Colonic mucosa (tissue), 4 donors: Measurements from ENCODE around the gene DBF4B. TPM values are rescaled to one million over a fixed set of nuclear protein-coding genes. Genes with fewer than 3 reads are reported as not detected.
"Not testable (repeated sequence)": the region's sequence is repeated elsewhere in the genome, so short reads cannot be mapped to it uniquely, and the experiment has no call there.

Experiments used
- DNase-seq: peaks from one replicate; pipeline ENCODE4 v3.0.0-alpha.2; 2020
- H3K27ac ChIP-seq: fragments of 200-600 bp; one replicate; pipeline ENCODE4 v1.8.0; 2021
- H3K27me3 ChIP-seq: fragments of 200-600 bp; one replicate; pipeline ENCODE4 v1.8.0; 2021
- H3K36me3 ChIP-seq: fragments of 200-600 bp; one replicate; pipeline ENCODE4 v1.8.0; 2021
- H3K4me1 ChIP-seq: fragments of 200-600 bp; one replicate; pipeline ENCODE4 v1.8.0; 2021; ENCODE audit warnings: mild to moderate bottlenecking
- H3K4me3 ChIP-seq: fragments of 200-600 bp; one replicate; pipeline ENCODE4 v1.8.0; 2021
- H3K9ac ChIP-seq, 2 donors: one replicate each; pipeline ENCODE4 v1.7.0; 2013; ENCODE audit warnings: control low read depth in 2 of 2, low read depth in 2 of 2, low read length in 2 of 2
- H3K9me3 ChIP-seq: fragments of 200-600 bp; one replicate; pipeline ENCODE4 v1.8.0; 2021
- intact Hi-C: fragments of 100-400 bp; cut with DNase I; formaldehyde crosslinking; loops from one replicate; pipeline ENCODE4 v1.14.1; 2022
- total RNA-seq, 2 donors: library from RNA; stranded (reverse); fragmentation: NEBNext Ultra II Directional in 1 of 2; extraction: Animal tissue kit (Norgen Biotek cat#: 25700) in 1 of 2; gene quantifications; one replicate each; pipeline ENCODE4 v1.2.1, GENCODE V29; 2021
- TF ChIP-seq, protein P1 (sequence below): fragments of 200-600 bp; IDR thresholded peaks from one replicate; pipeline ENCODE4 v1.8.0; 2022; ENCODE audit warnings: antibody characterized with exemption, mild to moderate bottlenecking
- donor health status: healthy.
- donor health status: DM: no; HTN: no; CAD: no.
- donor health status: DM: no; HTN: no; CAD: no.

Gene DBF4B
- total RNA-seq, 2 donors from 2014 or later, result 5.6 to 14.4 TPM

DNA sequence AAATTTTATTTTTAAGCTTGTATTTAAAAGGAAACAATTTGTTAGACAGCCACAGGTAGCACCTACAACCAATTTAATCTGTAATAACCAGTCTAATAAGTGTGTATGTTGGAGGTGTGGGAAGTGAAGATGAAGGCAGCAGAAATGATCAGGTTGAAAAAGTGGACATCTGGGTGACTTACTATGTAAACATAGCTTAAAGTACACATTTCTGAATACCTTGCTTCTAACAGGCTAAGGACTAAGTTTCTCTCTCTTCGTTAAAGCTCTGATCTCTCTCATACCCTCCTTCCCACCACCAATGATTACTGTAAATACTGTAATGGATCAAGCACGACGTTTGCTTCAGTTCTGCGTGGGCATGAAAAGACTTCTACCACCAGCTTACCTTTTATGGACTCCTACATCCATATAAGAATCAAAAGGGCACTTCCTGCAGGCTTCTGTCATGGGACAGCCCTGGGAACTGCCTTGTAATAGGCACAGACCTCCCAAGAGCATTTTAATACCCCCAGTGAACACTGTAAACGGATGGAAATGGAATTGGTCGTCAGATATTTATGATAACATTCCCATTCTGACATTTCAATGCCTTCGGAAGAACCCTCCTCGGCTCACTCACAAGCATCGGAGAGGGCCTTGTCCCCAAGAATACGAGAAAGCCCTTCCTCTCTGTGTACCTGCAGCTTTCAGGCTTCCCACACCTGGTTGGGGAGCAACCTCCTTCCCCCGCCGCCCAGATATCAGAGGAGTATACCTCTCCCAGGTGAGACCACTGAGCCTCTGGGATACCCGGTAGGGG lies 19.6 kb upstream of the DBF4B start:
- peak overlapping the region; percentile 87 to 95 for H3K9ac ChIP-seq
- no peak for DNase-seq
- H3K27me3 ChIP-seq, result no peaks in the 10 kb centered on the region
- H3K36me3 ChIP-seq, result no peaks in the 10 kb centered on the region
- no peaks in the 10 kb centered on the region for H3K4me1 ChIP-seq
- TF ChIP-seq, protein P1, sequence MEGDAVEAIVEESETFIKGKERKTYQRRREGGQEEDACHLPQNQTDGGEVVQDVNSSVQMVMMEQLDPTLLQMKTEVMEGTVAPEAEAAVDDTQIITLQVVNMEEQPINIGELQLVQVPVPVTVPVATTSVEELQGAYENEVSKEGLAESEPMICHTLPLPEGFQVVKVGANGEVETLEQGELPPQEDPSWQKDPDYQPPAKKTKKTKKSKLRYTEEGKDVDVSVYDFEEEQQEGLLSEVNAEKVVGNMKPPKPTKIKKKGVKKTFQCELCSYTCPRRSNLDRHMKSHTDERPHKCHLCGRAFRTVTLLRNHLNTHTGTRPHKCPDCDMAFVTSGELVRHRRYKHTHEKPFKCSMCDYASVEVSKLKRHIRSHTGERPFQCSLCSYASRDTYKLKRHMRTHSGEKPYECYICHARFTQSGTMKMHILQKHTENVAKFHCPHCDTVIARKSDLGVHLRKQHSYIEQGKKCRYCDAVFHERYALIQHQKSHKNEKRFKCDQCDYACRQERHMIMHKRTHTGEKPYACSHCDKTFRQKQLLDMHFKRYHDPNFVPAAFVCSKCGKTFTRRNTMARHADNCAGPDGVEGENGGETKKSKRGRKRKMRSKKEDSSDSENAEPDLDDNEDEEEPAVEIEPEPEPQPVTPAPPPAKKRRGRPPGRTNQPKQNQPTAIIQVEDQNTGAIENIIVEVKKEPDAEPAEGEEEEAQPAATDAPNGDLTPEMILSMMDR, result no peak
- H3K9me3 ChIP-seq, result no peaks in the 10 kb centered on the region
- peak overlapping the region; percentile 84 for H3K4me3 ChIP-seq
- intact Hi-C loops, result no loop called here
- peak overlapping the region; percentile 68 for H3K27ac ChIP-seq

DNA sequence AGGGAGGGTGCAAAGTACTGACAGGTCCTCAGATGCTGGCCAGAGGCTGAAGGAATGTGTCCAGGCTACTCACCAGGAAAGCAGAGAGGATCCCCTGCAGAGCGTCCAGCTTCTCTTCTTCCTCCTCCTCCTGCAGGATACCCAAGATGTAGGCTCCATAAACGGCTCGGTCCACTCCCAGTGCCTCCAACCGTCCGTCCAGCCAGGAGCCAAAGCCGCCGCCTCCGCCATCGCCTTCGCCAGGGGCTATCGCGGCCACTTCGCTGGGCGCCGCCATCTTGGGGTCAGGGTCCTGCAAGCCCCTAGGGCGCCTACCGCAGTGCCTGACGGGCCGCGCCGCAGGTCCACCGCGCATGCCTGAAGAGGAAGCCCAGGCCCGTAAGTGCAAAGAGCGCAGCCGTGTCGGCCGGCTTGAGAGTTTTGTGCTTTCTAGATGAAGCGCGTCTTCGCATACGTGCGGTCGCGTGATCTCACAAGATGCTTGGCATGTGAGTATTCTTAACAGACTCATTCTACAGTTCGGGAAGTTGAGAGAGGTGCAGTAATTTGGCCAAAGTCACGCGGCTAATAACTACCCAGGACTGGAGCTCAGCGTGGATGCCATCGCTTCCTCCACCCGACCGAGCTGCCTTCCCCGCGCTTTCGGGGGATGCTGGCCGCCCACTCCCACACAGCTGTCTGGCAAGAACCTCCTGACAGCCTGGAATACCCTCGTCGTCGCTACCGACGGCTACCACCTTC lies 18.8 kb upstream of the DBF4B start, which contains the start of gene CCDC43:
CCDC43 (minus strand) TSS at position 300 of the 741 bp plus-strand sequence; CDS start at position 277, 23 bp downstream.
- intact Hi-C loops, result no loop called here
- no peaks in the 10 kb centered on the region for H3K4me1 ChIP-seq
- no peaks in the 10 kb centered on the region for H3K27me3 ChIP-seq
- no peaks in the 10 kb centered on the region for H3K9me3 ChIP-seq
- peak within 1 kb of the TSS; percentile 84 for H3K4me3 ChIP-seq
- peak; percentile 93 for DNase-seq
- no peaks in the 10 kb centered on the region for H3K36me3 ChIP-seq
- TF ChIP-seq, protein P1, result no peak
- H3K9ac ChIP-seq, result peak within 1 kb of the TSS; percentile 87 to 95
- peak within 1 kb of the TSS; percentile 68 for H3K27ac ChIP-seq

DNA sequence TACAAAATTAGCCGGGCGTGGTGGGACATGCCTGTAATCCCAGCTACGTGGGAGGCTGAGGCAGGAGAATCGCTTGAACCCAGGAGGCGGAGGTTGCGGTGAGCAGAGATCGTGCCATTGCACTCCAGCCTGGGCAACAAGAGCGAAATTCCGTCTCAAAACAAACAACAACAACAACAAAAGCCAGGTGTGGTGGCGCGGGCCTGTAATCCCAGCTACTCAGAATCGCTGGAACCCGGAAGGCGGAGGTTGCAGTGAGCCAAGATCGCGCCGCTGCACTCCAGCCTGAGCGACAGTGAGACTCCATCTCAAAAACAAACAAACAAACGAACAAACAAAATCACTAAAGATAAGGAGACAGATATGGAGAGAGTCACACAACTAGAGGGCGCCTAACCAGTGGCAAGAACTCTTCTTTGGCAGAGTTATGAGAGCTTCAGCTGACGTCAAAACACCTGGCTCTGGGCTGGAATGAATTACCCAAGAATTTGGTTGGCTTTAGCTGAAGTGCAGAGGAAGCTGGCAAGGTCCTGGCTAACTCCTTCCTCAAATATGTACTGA lies 17.6 kb upstream of the DBF4B start:
- intact Hi-C loops, H3K4me1 ChIP-seq, H3K27me3 ChIP-seq, H3K9ac ChIP-seq, H3K9me3 ChIP-seq, H3K36me3 ChIP-seq, DNase-seq, H3K27ac ChIP-seq, H3K4me3 ChIP-seq: not testable (repeated sequence)

DNA sequence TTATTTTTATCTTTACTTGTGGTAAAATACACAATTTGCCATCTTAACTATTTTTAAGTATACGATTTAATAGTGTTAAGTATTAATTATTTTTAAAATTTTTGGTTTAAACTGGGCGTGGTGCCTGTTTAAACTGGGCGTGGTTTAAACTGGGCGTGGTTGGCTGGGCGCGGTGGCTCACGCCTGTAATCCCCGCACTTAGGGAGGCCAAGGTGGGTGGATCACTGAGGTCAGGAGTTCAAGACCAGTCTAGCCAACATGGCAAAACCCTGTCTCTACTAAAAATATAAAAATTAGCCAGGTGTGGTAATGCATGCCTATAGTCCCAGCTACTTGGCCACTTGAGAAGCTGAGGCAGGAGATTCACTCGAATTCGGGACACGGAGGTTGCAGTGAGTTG lies 14.9 kb upstream of the DBF4B start:
- Histone ChIP-seq H3K4me3 (no peak overlapping the region), H3K36me3 (no peaks in the 10 kb centered on the region), H3K4me1 (no peaks in the 10 kb centered on the region), H3K27me3 (no peaks in the 10 kb centered on the region), H3K9ac (no peak overlapping the region), H3K27ac (no peak overlapping the region), H3K9me3 (no peaks in the 10 kb centered on the region)
- intact Hi-C loops, result no loop called here
- TF ChIP-seq, protein P1, result no peak
- no peak for DNase-seq

DNA sequence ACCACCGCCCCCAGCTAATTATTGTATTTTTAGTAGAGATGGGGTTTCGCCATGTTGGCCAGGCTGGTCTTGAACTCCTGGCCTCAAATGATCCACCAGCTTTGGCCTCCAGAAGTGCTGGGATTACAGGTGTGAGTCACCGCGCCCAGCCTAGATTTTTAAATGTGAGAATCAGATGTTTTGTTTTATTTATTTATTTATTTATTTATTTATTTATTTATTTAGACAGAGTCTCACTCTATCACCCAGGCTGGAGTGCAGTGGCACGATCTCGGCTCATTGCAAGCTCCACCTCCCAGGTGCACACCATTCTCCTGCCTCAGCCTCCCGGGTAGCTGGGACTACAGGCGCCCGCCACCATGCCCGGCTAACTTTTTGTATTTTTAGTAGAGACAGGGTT lies 8.2 kb upstream of the DBF4B start:
- H3K9ac ChIP-seq, H3K4me1 ChIP-seq, DNase-seq, H3K9me3 ChIP-seq, H3K27me3 ChIP-seq, H3K27ac ChIP-seq, H3K36me3 ChIP-seq, intact Hi-C loops, H3K4me3 ChIP-seq: not testable (repeated sequence)

DNA sequence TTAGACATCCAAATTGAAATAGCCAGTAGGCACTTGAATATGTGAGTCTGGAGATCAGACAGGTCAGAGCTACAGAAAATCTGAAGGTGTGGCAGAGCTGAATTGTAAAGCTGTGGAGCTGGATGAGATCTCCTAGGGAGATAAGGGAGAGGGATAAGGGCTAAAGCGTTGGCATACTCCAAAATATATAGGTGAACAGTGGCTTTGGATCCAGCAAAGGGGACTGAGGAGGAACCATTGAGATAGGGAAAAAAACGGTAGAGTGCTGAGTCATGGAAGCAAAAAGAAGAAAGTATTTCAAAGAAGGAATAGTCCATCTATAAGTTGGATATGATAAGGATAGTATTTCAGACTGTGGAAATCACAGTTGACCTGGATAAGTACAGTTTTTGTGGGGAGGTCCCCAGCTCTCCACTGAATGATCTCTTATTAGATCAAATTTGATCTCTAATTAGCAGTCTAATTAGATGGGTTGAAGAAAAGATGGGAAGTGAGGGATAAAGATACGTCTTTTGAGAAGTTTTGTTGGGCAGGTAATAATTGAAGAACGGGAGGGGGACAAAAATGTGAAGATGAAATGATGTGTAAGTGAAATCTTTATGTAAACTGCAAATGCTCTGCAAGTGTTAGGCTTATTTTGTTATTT lies 587 bp upstream of the DBF4B start:
- H3K9ac ChIP-seq, result peak overlapping the region in 1 of 2 donors; percentile 79
- no peak for DNase-seq

More for the DNA sequence above, 587 bp upstream of the DBF4B start:
- peak overlapping the region; percentile 86 for H3K4me3 ChIP-seq
- no peaks in the 10 kb centered on the region for H3K9me3 ChIP-seq
- intact Hi-C loops, result no loop called here
- TF ChIP-seq, protein P1, result no peak
- no peaks in the 10 kb centered on the region for H3K36me3 ChIP-seq
- no peaks in the 10 kb centered on the region for H3K27me3 ChIP-seq
- no peak overlapping the region for H3K27ac ChIP-seq
- H3K4me1 ChIP-seq, result peaks cover 3% of the 10 kb centered on the region
